H9 (cell line): Measurements from ENCODE around the gene OR1J1. TPM values are rescaled to one million over a fixed set of nuclear protein-coding genes. Genes with fewer than 3 reads are reported as not detected.

Source experiments
- DNase-seq: peaks from one replicate; pipeline ENCODE4 v3.0.0-alpha.2; 2017
- H2AFZ ChIP-seq: one replicate; pipeline ENCODE4 v1.6.1; 2013; ENCODE audit warnings: mild to moderate bottlenecking, low read length, control low read depth, moderate library complexity
- H2AK5ac ChIP-seq: 2 replicates; pipeline ENCODE4 v1.6.1; 2013; ENCODE audit warnings: low read length, control low read depth, mixed read lengths; ENCODE audit not compliant: insufficient read length
- H2BK120ac ChIP-seq: one replicate; pipeline ENCODE4 v1.6.1; 2013; ENCODE audit warnings: low read depth, mild to moderate bottlenecking, low read length, control low read depth, inconsistent platforms; ENCODE audit not compliant: poor library complexity, severe bottlenecking
- H2BK12ac ChIP-seq: 2 replicates; pipeline ENCODE4 v1.6.1; 2013; ENCODE audit warnings: low read length, control low read depth, mixed read lengths, low read depth; ENCODE audit not compliant: insufficient read length
- H2BK15ac ChIP-seq: 2 replicates; pipeline ENCODE4 v1.6.1; 2013; ENCODE audit warnings: low read depth, low read length, control low read depth
- H2BK20ac ChIP-seq: one replicate; pipeline ENCODE4 v1.6.1; 2013; ENCODE audit warnings: low read depth, mild to moderate bottlenecking, low read length, control low read depth, inconsistent platforms; ENCODE audit not compliant: poor library complexity, severe bottlenecking
- H2BK5ac ChIP-seq: 2 replicates; pipeline ENCODE4 v1.6.1; 2013; ENCODE audit warnings: low read length, control low read depth, mixed read lengths; ENCODE audit not compliant: insufficient read length
- H3K14ac ChIP-seq: 2 replicates; pipeline ENCODE4 v1.6.1; 2013; ENCODE audit warnings: low read length, control low read depth; ENCODE audit not compliant: insufficient read depth
- H3K18ac ChIP-seq: 2 replicates; pipeline ENCODE4 v1.6.1; 2013; ENCODE audit warnings: low read depth, mild to moderate bottlenecking, mixed read lengths, low read length, control low read depth; ENCODE audit not compliant: insufficient read length
- H3K23ac ChIP-seq: 2 replicates; pipeline ENCODE4 v1.6.1; 2013; ENCODE audit warnings: low read length, control low read depth, mixed read lengths, low read depth; ENCODE audit not compliant: insufficient read length
- H3K23me2 ChIP-seq: 2 replicates; pipeline ENCODE4 v1.6.1; 2013; ENCODE audit warnings: low read depth, mild to moderate bottlenecking, mixed read lengths, low read length, control low read depth; ENCODE audit not compliant: insufficient read length, poor library complexity, severe bottlenecking
- H3K27ac ChIP-seq: 2 replicates; pipeline ENCODE4 v1.5.1; 2013; ENCODE audit warnings: low read length, control low read depth, mixed read lengths, low read depth; ENCODE audit not compliant: insufficient read length
- H3K27me3 ChIP-seq: 2 replicates; pipeline ENCODE4 v1.6.1; 2013; ENCODE audit warnings: low read length, control low read depth, inconsistent platforms; ENCODE audit not compliant: insufficient read depth
- H3K4ac ChIP-seq: 2 replicates; pipeline ENCODE4 v1.6.1; 2013; ENCODE audit warnings: low read depth, mild to moderate bottlenecking, control low read depth, inconsistent platforms, low read length, moderate library complexity
- H3K4me1 ChIP-seq: 2 replicates; pipeline ENCODE4 v1.6.1; 2013; ENCODE audit warnings: low read length, control low read depth, inconsistent platforms; ENCODE audit not compliant: insufficient read depth
- H3K4me2 ChIP-seq: 2 replicates; pipeline ENCODE4 v1.6.1; 2013; ENCODE audit warnings: low read length, control low read depth, mixed read lengths; ENCODE audit not compliant: insufficient read length, insufficient read depth
- H3K56ac ChIP-seq: 2 replicates; pipeline ENCODE4 v1.6.1; 2013; ENCODE audit warnings: low read depth, mild to moderate bottlenecking, mixed read lengths, low read length, control low read depth; ENCODE audit not compliant: insufficient read length
- H3K79me1 ChIP-seq: 2 replicates; pipeline ENCODE4 v1.6.1; 2013; ENCODE audit warnings: low read depth, mild to moderate bottlenecking, moderate library complexity, low read length, control low read depth, inconsistent platforms; ENCODE audit not compliant: insufficient read depth, poor library complexity, severe bottlenecking
- H3K79me2 ChIP-seq: 2 replicates; pipeline ENCODE4 v1.6.1; 2013; ENCODE audit warnings: low read length, control low read depth, inconsistent platforms; ENCODE audit not compliant: insufficient read depth
- H3K9ac ChIP-seq: 2 replicates; pipeline ENCODE4 v1.6.1; 2013; ENCODE audit warnings: low read length, control low read depth, mixed read lengths; ENCODE audit not compliant: insufficient read length; ENCODE audit errors: extremely low read depth
- H3K9me3 ChIP-seq: one replicate; pipeline ENCODE4 v1.6.1; 2013; ENCODE audit warnings: low read depth, low read length, inconsistent platforms; ENCODE audit not compliant: control insufficient read depth
- H3T11ph ChIP-seq: one replicate; pipeline ENCODE4 v1.6.1; 2013; ENCODE audit warnings: mild to moderate bottlenecking, low read length, control low read depth, inconsistent platforms
- H4K20me1 ChIP-seq: one replicate; pipeline ENCODE4 v1.6.1; 2013; ENCODE audit not compliant: control insufficient read depth, insufficient read length, insufficient read depth
- H4K5ac ChIP-seq: 2 replicates; pipeline ENCODE4 v1.6.1; 2013; ENCODE audit warnings: low read depth, mild to moderate bottlenecking, mixed read lengths, low read length, control low read depth; ENCODE audit not compliant: insufficient read length
- H4K8ac ChIP-seq: replicated peaks from 2 replicates; pipeline ENCODE4 v1.6.1; 2013; ENCODE audit warnings: low read length, control low read depth, mixed read lengths, low read depth; ENCODE audit not compliant: insufficient read length
- H4K91ac ChIP-seq: 2 replicates; pipeline ENCODE4 v1.6.1; 2013; ENCODE audit warnings: low read depth, mild to moderate bottlenecking, moderate library complexity, mixed read lengths, low read length, control low read depth; ENCODE audit not compliant: insufficient read length
- H3K27ac Mint-ChIP-seq, 3 experiments: 2 replicates in 2 of 3; 3 replicates in 1 of 3; pipeline ENCODE4 v1.8.0; 2020 to 2021; ENCODE audit warnings: mixed read lengths in 3 of 3, mild to moderate bottlenecking in 1 of 3, moderate library complexity in 1 of 3
- H3K27me3 Mint-ChIP-seq: 2 replicates; pipeline ENCODE4 v1.8.0; 2021; ENCODE audit warnings: low read depth, mild to moderate bottlenecking, moderate library complexity, mixed read lengths
- H3K36me3 Mint-ChIP-seq, 3 experiments: 2 replicates in 2 of 3; 3 replicates in 1 of 3; pipeline ENCODE4 v1.8.0; 2020 to 2021; ENCODE audit warnings: low read depth in 3 of 3, mixed read lengths in 3 of 3; ENCODE audit not compliant: insufficient read depth in 1 of 3
- H3K4me1 Mint-ChIP-seq, 2 experiments: 2 replicates each; pipeline ENCODE4 v1.8.0; 2020; ENCODE audit warnings: mixed read lengths in 2 of 2
- H3K4me3 Mint-ChIP-seq, 2 experiments: 2 replicates in 1 of 2; 3 replicates in 1 of 2; pipeline ENCODE4 v1.8.0; 2020 to 2021; ENCODE audit warnings: mild to moderate bottlenecking in 2 of 2, mixed read lengths in 2 of 2, moderate library complexity in 1 of 2
- H3K9me3 Mint-ChIP-seq, 2 experiments: 2 replicates in 1 of 2; 3 replicates in 1 of 2; pipeline ENCODE4 v1.8.0; 2020; ENCODE audit warnings: mild to moderate bottlenecking in 2 of 2, mixed read lengths in 2 of 2, moderate library complexity in 1 of 2
- CTCF ChIP-seq: fragments of 200-600 bp; sonication (generic); conservative IDR thresholded peaks from 3 replicates; pipeline ENCODE4 v1.8.0; 2021; ENCODE audit warnings: antibody characterized with exemption, mild to moderate bottlenecking
- WGBS: extraction: QIAGEN DNeasy Blood & Tissue Kit; methylation state at CpG from one replicate; pipeline ENCODE4 v1.1.7; 2013; ENCODE audit warnings: missing lambda C conversion rate, low lambda C conversion rate, mixed read lengths; ENCODE audit not compliant: insufficient read length; ENCODE audit errors: extremely low coverage; 5-methylcytosine and 5-hydroxymethylcytosine counted together
- total RNA-seq: library from RNA; stranded (reverse); gene quantifications from 2 replicates; pipeline ENCODE4 v1.2.1, GENCODE V29; 2021

Gene OR1J1
- total RNA-seq, 1 experiment from 2014 or later = not detected

- H3K4ac ChIP-seq = no peak within 1 kb of the TSS
- Mint-ChIP-seq H3K27me3 (no peaks in the 10 kb centered on the region; the same call in 1 of the 2 replicates), H3K27ac (no peak within 1 kb of the TSS), H3K36me3 (peaks cover 0 to 8% (median 0%) of the 10 kb centered on the region in 3 experiments; a peak in 2 of 7 replicates), H3K4me3 (no peak within 1 kb of the TSS), H3K9me3 (peaks cover 49 to 70% of the 10 kb centered on the region in 2 experiments), H3K4me1 (no peaks in the 10 kb centered on the region)
- H3K56ac ChIP-seq = no peak within 1 kb of the TSS
- no peak within 1 kb of the TSS for H3K4me2 ChIP-seq
- no peaks in the 10 kb centered on the region for H3K27me3 ChIP-seq
- no peak within 1 kb of the TSS for H4K91ac ChIP-seq
- H3K4me1 ChIP-seq = no peaks in the 10 kb centered on the region
- no peak within 1 kb of the TSS for H2BK120ac ChIP-seq
- H4K20me1 ChIP-seq = no peaks in the 10 kb centered on the region
- H3K14ac ChIP-seq = no peak within 1 kb of the TSS
- WGBS = no CpG with 5 or more reads among the region's 6 CpGs
- no peak within 1 kb of the TSS for H3T11ph ChIP-seq
- H3K23me2 ChIP-seq = no peaks in the 10 kb centered on the region
- no peak within 1 kb of the TSS for H2AK5ac ChIP-seq
- no peaks in the 10 kb centered on the region for H3K79me1 ChIP-seq
- TF ChIP-seq CTCF = no peak
- H2BK5ac ChIP-seq = no peak within 1 kb of the TSS
- no peak within 1 kb of the TSS for H3K9ac ChIP-seq
- no peaks in the 10 kb centered on the region for H3K79me2 ChIP-seq
- H2BK20ac ChIP-seq = no peak within 1 kb of the TSS
- no peak within 1 kb of the TSS for H2BK12ac ChIP-seq
- H4K5ac ChIP-seq = no peak within 1 kb of the TSS
- H3K9me3 ChIP-seq = peaks cover 36% of the 10 kb centered on the region
- no peak within 1 kb of the TSS for H3K23ac ChIP-seq
- no peak within 1 kb of the TSS for H4K8ac ChIP-seq
- no peak within 1 kb of the TSS for H2BK15ac ChIP-seq
- no peak within 1 kb of the TSS for H3K27ac ChIP-seq
- H2AFZ ChIP-seq = no peak within 1 kb of the TSS
- no peak within 1 kb of the TSS for H3K18ac ChIP-seq
- DNase-seq = no peak
Observed at GRCh38 chr9:122510502-122510901, 32.8 kb upstream of the OR1J1 start, which contains the start of gene OR1J2. Gene OR1J2, plus strand, starts transcription at chr9:122510802. Its CDS starts 0 bp downstream, at chr9:122510802.
